Measurements from ENCODE around the gene USP25.

Gene USP25

DNA sequence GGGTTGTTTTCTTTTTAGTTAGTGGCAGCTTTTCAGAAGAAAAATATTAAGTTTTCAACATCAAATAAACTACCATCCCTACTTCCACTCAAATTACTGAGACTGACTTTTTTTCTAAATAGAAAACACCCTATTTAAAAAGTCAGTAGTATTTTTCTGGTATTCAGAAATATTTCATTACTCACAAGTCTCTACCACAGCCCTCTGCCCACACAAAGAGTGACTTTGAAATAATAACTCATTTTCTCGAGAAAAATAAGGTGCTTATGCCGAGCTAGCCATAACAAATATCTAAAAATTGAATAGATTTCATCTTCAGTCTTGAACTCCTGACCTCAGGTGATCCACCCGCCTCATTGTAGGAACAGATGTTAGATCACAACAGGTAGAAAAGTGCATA, 41.8 kb upstream of the USP25 start:
- no peak overlapping the region for H3K27ac Mint-ChIP-seq

DNA sequence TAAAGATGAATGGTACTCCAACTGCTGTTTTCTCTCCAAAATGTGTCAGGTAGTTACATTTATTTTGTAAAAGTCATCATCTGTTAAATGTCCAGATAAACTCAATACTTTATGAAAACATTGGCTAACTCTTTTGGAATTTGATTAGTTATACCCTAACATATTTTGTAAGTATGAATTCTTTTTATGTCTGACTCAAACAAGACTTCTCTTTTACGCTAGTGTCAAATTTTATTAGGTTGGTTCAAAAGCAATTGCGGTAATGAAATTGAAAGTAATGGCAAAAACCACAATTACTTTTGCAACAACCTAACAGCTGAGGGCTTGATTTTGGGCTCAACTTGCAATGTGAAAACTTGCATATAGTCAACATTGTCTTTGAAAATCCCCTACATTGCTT, 41.0 kb upstream of the USP25 start:
- DNase-seq: no peak
- Mint-ChIP-seq H3K4me1 (peaks cover 6% of the 10 kb centered on the region), H3K4me3 (no peak overlapping the region)

More for the DNA sequence above, 41.8 kb upstream of the USP25 start:
- Mint-ChIP-seq H3K36me3 (ENCODE audit: low read depth) (no peaks in the 10 kb centered on the region), H3K27me3 (ENCODE audit: low read depth, poor library complexity) (peaks cover 2% of the 10 kb centered on the region), H3K4me3 (no peak overlapping the region), H3K9me3 (no peaks in the 10 kb centered on the region), H3K4me1 (peaks cover 6% of the 10 kb centered on the region)
- TF ChIP-seq, protein P1, sequence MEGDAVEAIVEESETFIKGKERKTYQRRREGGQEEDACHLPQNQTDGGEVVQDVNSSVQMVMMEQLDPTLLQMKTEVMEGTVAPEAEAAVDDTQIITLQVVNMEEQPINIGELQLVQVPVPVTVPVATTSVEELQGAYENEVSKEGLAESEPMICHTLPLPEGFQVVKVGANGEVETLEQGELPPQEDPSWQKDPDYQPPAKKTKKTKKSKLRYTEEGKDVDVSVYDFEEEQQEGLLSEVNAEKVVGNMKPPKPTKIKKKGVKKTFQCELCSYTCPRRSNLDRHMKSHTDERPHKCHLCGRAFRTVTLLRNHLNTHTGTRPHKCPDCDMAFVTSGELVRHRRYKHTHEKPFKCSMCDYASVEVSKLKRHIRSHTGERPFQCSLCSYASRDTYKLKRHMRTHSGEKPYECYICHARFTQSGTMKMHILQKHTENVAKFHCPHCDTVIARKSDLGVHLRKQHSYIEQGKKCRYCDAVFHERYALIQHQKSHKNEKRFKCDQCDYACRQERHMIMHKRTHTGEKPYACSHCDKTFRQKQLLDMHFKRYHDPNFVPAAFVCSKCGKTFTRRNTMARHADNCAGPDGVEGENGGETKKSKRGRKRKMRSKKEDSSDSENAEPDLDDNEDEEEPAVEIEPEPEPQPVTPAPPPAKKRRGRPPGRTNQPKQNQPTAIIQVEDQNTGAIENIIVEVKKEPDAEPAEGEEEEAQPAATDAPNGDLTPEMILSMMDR (IDR thresholded peaks at IDR 0.05): no peak
- no peak for DNase-seq

DNA sequence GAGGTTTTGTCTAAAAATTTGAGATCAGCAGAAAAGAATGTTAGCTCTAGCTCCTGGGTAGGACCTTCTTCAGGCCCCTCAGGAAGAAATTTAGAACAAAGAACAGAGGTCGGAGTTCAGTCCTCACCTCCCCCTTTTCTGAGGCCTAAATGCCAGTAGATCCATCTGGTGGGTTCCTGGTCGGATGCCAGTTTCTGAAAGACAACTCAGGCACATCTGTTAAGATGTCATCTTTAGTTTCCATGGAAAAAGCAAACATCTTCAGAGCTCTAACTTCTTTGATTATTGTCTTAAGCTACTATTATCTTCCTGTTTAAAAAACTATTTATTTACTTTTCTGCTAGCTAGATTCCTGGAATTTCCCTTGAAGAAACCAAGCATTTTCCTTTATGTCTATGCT, 37.1 kb upstream of the USP25 start:
- H3K9me3 Mint-ChIP-seq: peaks cover 6% of the 10 kb centered on the region
- no peak overlapping the region for H3K4me3 Mint-ChIP-seq
- H3K36me3 Mint-ChIP-seq (ENCODE audit: low read depth): no peaks in the 10 kb centered on the region
- H3K4me1 Mint-ChIP-seq: peaks cover 6% of the 10 kb centered on the region
- no peak overlapping the region for H3K27ac Mint-ChIP-seq
- TF ChIP-seq, protein P1 (IDR thresholded peaks at IDR 0.05): no peak
- DNase-seq: no peak
- H3K27me3 Mint-ChIP-seq (ENCODE audit: low read depth, poor library complexity): peaks cover 2% of the 10 kb centered on the region

More for the DNA sequence above, 41.0 kb upstream of the USP25 start:
- Mint-ChIP-seq H3K36me3 (ENCODE audit: low read depth) (no peaks in the 10 kb centered on the region), H3K27me3 (ENCODE audit: low read depth, poor library complexity) (peaks cover 2% of the 10 kb centered on the region), H3K27ac (no peak overlapping the region), H3K9me3 (no peaks in the 10 kb centered on the region)
- TF ChIP-seq, protein P1 (IDR thresholded peaks at IDR 0.05): no peak

DNA sequence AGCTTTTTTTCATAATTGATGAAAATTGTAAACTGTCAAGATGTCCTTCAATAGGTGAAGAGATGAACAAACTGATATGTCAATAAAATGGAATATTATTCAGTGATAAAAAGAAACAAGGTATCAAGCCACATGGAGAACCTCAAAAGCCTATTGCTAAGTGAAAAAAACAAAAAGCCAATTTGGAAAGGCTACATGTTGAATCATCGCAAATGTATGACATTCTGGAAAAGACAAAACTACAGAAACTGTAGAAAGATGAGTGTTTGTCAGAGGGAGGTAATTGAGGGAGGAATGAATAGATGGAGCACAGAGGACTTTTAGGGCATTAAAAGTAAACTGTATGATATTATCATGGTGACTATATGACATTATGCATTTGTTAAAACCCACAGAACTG, 34.5 kb upstream of the USP25 start:
- no peak overlapping the region for H3K4me3 Mint-ChIP-seq
- H3K36me3 Mint-ChIP-seq (ENCODE audit: low read depth): no peaks in the 10 kb centered on the region
- no peak for DNase-seq
- no peak overlapping the region for H3K27ac Mint-ChIP-seq
- H3K9me3 Mint-ChIP-seq: peaks cover 12% of the 10 kb centered on the region
- no peaks in the 10 kb centered on the region for H3K27me3 Mint-ChIP-seq (ENCODE audit: low read depth, poor library complexity)
- peaks cover 6% of the 10 kb centered on the region for H3K4me1 Mint-ChIP-seq
- TF ChIP-seq, protein P1 (IDR thresholded peaks at IDR 0.05): no peak

DNA sequence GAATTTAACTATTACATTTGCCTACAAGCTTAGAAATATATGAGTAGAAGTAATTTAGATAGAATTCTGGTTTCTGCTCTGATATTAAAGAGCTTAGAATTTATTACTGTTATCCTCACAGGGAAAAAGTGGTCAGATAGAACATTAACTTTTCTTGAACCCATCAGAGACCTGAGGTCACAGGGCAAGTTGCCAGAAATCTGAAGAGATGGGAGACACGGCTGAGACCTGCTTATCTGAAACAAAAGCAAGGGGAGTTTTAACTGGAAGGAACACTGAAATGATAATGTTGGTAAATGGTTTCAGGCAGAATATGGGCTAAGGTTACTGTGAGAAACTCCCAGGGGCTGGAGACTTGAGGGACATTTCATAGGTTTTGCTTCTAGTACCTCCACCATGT, 28.0 kb upstream of the USP25 start:
- DNase-seq: no peak
- Mint-ChIP-seq H3K27me3 (ENCODE audit: low read depth, poor library complexity) (no peaks in the 10 kb centered on the region), H3K36me3 (ENCODE audit: low read depth) (no peaks in the 10 kb centered on the region), H3K27ac (no peak overlapping the region), H3K4me1 (no peaks in the 10 kb centered on the region), H3K4me3 (no peak overlapping the region), H3K9me3 (peaks cover 18% of the 10 kb centered on the region)
- TF ChIP-seq, protein P1 (IDR thresholded peaks at IDR 0.05): no peak

DNA sequence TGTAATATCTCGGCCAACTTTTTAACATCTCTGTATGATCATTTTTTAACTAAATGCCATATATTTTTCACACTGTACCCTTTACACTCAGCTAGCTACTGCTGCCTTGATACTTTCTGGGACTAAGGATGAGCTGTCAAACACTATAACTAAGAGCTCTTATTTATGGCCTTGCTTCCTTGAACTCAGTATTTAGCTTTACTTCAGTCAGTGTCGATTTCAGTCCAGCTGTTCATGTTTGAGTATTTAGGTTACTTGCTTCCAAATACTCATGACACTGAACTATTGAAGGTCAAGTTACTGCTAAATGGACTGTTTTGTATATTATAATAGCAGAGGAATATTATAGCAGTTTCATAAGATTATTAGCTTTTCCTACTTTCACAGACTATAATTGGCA, 25.9 kb upstream of the USP25 start:
- TF ChIP-seq, protein P1 (IDR thresholded peaks at IDR 0.05): no peak
- H3K27me3 Mint-ChIP-seq (ENCODE audit: low read depth, poor library complexity): no peaks in the 10 kb centered on the region
- no peak overlapping the region for H3K27ac Mint-ChIP-seq

More for the DNA sequence above, 25.9 kb upstream of the USP25 start:
- no peaks in the 10 kb centered on the region for H3K4me1 Mint-ChIP-seq
- no peak overlapping the region for H3K4me3 Mint-ChIP-seq
- no peaks in the 10 kb centered on the region for H3K36me3 Mint-ChIP-seq (ENCODE audit: low read depth)
- DNase-seq: no peak
- peaks cover 7% of the 10 kb centered on the region for H3K9me3 Mint-ChIP-seq

Measured in nephron progenitor cell (in vitro differentiated cells).